Activated T-helper 17 cell treated with anti-CD3 and anti-CD28 coated beads, Interleukin-2, amount 50 U/mL, for 72 hours (primary cell): ENCODE measurements around the gene CACNA1C. TPM values are rescaled to one million over a fixed set of nuclear protein-coding genes. Genes with fewer than 3 reads are reported as not detected.
A peak's percentile ranks its signal among the peaks of the same experiment; 100 is the strongest.

Experiments used
- ATAC-seq: fragments of 150-1000 bp; cut with Tn5 transposase; replicated peaks from 2 replicates; pipeline ENCODE4 v1.10.0; 2021; ENCODE audit warnings: mild to moderate bottlenecking, moderate library complexity
- H3K27ac Mint-ChIP-seq: one replicate; pipeline ENCODE4 v1.8.0; 2022; ENCODE audit warnings: mixed read lengths
- H3K27me3 Mint-ChIP-seq: one replicate; pipeline ENCODE4 v1.8.0; 2022; ENCODE audit warnings: mixed read lengths
- H3K36me3 Mint-ChIP-seq: one replicate; pipeline ENCODE4 v1.8.0; 2022; ENCODE audit warnings: low read depth, mild to moderate bottlenecking, mixed read lengths
- H3K4me1 Mint-ChIP-seq: one replicate; pipeline ENCODE4 v1.8.0; 2022; ENCODE audit warnings: mixed read lengths
- H3K4me3 Mint-ChIP-seq: one replicate; pipeline ENCODE4 v1.8.0; 2022; ENCODE audit warnings: mild to moderate bottlenecking, mixed read lengths
- H3K9me3 Mint-ChIP-seq: one replicate; pipeline ENCODE4 v1.8.0; 2022; ENCODE audit warnings: mixed read lengths
- total RNA-seq, 2 donors: library from RNA; stranded (reverse); gene quantifications; one replicate each; pipeline ENCODE4 v1.2.3, GENCODE V29; 2022

CACNA1C gene
- total RNA-seq, 2 donors from 2014 or later = 0.04 to 0.21 TPM

DNA sequence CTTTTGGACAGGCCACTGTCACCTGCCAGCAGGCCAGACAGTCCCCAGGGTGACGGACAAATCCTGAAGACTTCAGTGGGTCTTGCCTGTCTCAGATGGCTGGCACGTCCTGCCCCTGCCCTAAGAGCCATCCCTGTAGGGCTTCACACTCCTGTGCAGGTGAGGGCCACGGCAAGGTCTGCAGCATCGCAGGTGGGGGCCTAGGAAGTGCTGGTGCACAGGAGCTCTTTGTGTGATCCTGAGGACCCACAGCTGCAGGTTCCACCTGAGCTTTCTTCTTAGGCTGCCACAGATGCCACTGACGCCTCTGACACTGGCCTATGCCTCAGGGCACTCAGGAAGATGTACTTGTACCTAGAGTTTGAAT, 633.5 kb downstream of the CACNA1C start:
- ATAC-seq = no peak
- H3K4me1 Mint-ChIP-seq = peaks cover 15% of the 10 kb centered on the region
- no peak overlapping the region for H3K27ac Mint-ChIP-seq
- H3K27me3 Mint-ChIP-seq = no peaks in the 10 kb centered on the region
- H3K9me3 Mint-ChIP-seq = peaks cover 4% of the 10 kb centered on the region
- no peak overlapping the region for H3K4me3 Mint-ChIP-seq
- no peaks in the 10 kb centered on the region for H3K36me3 Mint-ChIP-seq

DNA sequence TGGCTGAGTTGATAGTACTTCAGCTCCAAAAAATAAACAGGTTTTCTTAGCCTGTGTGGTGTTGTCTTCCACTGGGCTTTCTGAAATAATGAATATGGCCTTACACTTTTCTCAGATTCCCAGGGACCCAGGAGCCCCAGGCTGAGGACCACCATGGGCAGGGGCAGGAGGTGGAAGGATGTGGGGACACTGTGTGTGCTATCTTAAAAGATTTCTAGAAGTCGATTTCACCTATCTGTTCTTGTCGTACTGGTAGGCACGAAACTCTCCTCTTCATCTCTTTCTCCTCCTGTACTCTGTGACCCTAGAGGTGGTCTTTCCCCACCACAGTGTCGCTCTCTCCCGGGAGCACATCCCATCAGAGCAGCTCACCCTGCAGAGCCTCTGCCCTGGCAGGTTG, 634.3 kb downstream of the CACNA1C start:
- ATAC-seq = no peak
- Mint-ChIP-seq H3K4me1 (peaks cover 18% of the 10 kb centered on the region), H3K4me3 (no peak overlapping the region), H3K36me3 (no peaks in the 10 kb centered on the region), H3K27ac (no peak overlapping the region), H3K27me3 (no peaks in the 10 kb centered on the region), H3K9me3 (peaks cover 4% of the 10 kb centered on the region)

DNA sequence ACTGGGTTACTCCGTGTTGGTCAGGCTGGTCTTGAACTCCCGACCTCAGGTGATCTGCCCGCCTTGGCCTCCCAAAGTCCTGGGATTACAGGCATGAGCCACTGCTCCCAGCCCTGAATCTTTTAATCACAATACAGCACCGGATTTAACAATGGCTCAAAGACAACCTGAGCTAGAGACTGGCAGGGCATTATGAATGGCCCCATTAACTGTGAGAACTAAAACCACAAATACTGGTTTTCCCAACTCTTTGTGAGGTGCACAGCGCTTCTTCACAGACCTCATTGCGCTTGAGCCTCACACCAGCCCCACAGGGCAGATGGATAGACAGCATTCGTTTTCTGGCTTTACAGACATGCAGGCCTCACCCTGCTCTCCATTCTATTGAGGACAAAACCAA, 634.9 kb downstream of the CACNA1C start:
- Mint-ChIP-seq H3K4me3 (no peak overlapping the region), H3K4me1 (peaks cover 17% of the 10 kb centered on the region), H3K27me3 (no peaks in the 10 kb centered on the region), H3K36me3 (no peaks in the 10 kb centered on the region), H3K9me3 (peaks cover 2% of the 10 kb centered on the region), H3K27ac (no peak overlapping the region)
- ATAC-seq = no peak

DNA sequence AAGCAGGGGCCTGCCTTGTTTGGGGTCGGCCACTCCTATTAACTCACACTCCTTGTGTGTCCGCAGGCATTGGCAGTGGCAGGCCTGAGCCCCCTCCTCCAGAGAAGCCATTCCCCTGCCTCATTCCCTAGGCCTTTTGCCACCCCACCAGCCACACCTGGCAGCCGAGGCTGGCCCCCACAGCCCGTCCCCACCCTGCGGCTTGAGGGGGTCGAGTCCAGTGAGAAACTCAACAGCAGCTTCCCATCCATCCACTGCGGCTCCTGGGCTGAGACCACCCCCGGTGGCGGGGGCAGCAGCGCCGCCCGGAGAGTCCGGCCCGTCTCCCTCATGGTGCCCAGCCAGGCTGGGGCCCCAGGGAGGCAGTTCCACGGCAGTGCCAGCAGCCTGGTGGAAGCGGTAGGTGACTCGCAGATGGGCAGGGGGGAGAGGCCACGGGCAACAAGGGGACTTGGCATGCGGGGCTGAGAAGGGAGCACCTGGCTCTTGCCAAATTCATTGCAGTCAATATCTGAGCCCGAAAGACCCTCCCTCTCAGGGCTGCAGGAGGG, 635.7 kb downstream of the CACNA1C start:
- Mint-ChIP-seq H3K4me1 (peaks cover 11% of the 10 kb centered on the region), H3K4me3 (no peak overlapping the region), H3K27me3 (no peaks in the 10 kb centered on the region), H3K27ac (no peak overlapping the region), H3K36me3 (no peaks in the 10 kb centered on the region), H3K9me3 (no peaks in the 10 kb centered on the region)
- ATAC-seq = no peak

DNA sequence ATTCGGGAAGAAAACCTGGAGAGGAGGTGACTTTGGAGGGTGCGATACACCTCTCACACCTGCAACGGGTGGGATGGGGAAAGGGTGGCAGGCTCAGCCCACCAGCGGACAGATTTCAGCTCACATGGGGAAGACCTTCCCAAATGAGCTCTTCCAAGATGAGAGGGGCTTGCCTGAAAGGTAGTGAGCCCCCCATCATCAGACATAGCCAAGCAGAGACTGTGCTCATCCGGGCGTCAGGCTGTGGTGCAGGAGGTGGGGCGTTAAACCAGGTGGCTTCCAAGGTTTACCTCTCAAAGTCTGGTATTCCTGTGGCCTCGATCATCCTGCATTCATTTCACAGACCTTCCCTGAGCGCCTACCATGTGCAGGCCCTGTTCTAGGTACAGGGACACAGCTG, 636.6 kb downstream of the CACNA1C start:
- Mint-ChIP-seq H3K27ac (no peak overlapping the region), H3K27me3 (no peaks in the 10 kb centered on the region), H3K4me1 (peaks cover 11% of the 10 kb centered on the region), H3K4me3 (peak overlapping the region; percentile 95), H3K9me3 (no peaks in the 10 kb centered on the region), H3K36me3 (no peaks in the 10 kb centered on the region)
- no peak for ATAC-seq

- no peak for ATAC-seq
- Mint-ChIP-seq H3K27me3 (no peaks in the 10 kb centered on the region), H3K4me1 (peaks cover 11% of the 10 kb centered on the region), H3K36me3 (no peaks in the 10 kb centered on the region), H3K9me3 (no peaks in the 10 kb centered on the region), H3K4me3 (peak overlapping the region; percentile 95), H3K27ac (no peak overlapping the region)
Measured at GRCh38 chr12:2689879-2690278, 637.1 kb downstream of the CACNA1C start.

- Mint-ChIP-seq H3K4me3 (peak overlapping the region; percentile 95), H3K4me1 (peaks cover 11% of the 10 kb centered on the region), H3K27ac (peak overlapping the region; percentile 80), H3K36me3 (no peaks in the 10 kb centered on the region), H3K27me3 (peaks cover under 1% of the 10 kb centered on the region), H3K9me3 (no peaks in the 10 kb centered on the region)
- no peak for ATAC-seq
Measured at GRCh38 chr12:2690348-2691005, 637.7 kb downstream of the CACNA1C start.

DNA sequence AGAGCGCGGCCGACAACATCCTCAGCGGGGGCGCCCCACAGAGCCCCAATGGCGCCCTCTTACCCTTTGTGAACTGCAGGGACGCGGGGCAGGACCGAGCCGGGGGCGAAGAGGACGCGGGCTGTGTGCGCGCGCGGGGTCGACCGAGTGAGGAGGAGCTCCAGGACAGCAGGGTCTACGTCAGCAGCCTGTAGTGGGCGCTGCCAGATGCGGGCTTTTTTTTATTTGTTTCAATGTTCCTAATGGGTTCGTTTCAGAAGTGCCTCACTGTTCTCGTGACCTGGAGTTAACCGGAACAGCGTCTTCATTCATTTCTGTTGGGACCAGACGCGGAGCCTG, 638.2 kb downstream of the CACNA1C start:
- Mint-ChIP-seq H3K36me3 (no peaks in the 10 kb centered on the region), H3K9me3 (no peaks in the 10 kb centered on the region), H3K27me3 (peaks cover 5% of the 10 kb centered on the region), H3K4me3 (peak overlapping the region; percentile 95), H3K4me1 (peaks cover 11% of the 10 kb centered on the region), H3K27ac (peak overlapping the region; percentile 80)
- ATAC-seq = peak; percentile 58

DNA sequence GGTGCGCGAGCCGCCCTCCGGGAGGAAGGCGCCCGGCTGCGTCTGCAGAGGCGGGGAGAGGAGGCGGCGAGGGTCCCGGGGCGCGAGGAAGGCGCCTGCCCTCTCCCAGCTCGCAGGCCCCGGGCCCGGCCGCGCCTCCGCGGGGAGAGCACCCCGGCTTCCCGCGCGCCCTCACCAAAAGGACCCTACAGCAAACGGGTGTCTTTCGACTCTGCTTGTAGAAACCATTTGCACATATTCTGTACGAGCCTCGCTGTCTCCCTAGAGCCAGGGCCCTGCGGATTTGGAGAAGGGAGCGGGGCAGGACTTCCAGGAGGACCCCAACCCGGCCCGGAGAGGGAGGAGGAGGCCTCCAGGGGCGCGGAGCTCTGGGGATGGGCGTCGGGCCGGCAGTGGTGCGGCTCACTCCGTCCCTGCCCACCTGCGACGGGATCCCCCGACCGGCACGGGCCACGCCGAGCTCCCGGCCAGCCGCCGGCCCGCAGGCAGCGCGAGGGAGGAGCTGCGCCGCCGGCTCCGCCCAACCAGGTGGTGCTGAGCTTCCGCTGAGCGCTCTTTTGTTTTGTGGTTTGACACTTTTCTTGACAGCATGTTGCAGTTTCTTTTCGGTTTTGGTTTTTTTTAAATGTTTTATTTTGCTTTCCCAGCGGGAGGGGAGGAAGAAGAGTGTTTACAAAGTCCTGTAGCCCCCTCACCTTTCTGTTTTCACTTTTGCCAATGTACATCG, 638.7 kb downstream of the CACNA1C start:
- no peaks in the 10 kb centered on the region for H3K9me3 Mint-ChIP-seq
- H3K36me3 Mint-ChIP-seq = no peaks in the 10 kb centered on the region
- peaks cover 9% of the 10 kb centered on the region for H3K27me3 Mint-ChIP-seq
- H3K4me1 Mint-ChIP-seq = peaks cover 11% of the 10 kb centered on the region
- ATAC-seq = peak; percentile 89
- H3K4me3 Mint-ChIP-seq = peak overlapping the region; percentile 95
- H3K27ac Mint-ChIP-seq = peak overlapping the region; percentile 80

GRCh38 chr12:2692080-2692479, 639.3 kb downstream of the CACNA1C start:
- Mint-ChIP-seq H3K4me1 (peaks cover 11% of the 10 kb centered on the region), H3K9me3 (no peaks in the 10 kb centered on the region), H3K36me3 (no peaks in the 10 kb centered on the region), H3K4me3 (peak overlapping the region; percentile 95), H3K27ac (peak overlapping the region; percentile 66), H3K27me3 (peaks cover 15% of the 10 kb centered on the region)
- ATAC-seq = peak; percentile 20

DNA sequence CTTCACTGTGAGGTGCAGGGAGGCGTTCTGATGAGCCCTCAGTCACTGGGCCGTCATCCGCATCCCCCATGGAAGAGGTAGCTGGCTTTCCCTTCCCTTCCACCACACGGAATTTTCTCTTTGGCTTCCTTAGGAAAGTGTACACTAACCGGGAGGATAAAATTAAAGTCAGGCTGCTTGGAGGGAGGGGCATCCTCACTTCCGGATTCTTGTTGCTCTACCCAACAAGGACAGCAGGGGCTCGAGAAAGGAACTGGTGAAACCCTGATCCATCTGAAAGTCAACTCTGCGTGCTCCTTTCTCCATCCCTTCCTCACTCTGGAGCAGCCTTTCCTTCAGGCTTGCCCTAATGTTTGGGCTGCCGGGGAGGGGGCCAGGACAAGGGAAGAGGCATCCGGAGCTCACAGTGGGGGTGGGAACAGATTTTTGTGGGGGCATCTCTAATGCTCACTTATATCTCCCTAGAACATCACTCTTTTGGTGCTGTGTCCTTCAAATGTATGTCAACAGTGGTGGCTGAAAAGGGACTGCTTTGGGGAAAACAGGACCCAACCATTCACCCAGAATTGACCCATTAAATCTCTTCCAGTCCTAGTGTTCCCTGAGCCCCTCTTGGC, 640.6 kb downstream of the CACNA1C start:
- Mint-ChIP-seq H3K27ac (no peak overlapping the region), H3K9me3 (no peaks in the 10 kb centered on the region), H3K4me1 (peaks cover 11% of the 10 kb centered on the region), H3K4me3 (peak overlapping the region; percentile 95), H3K36me3 (no peaks in the 10 kb centered on the region), H3K27me3 (peaks cover 26% of the 10 kb centered on the region)
- no peak for ATAC-seq

DNA sequence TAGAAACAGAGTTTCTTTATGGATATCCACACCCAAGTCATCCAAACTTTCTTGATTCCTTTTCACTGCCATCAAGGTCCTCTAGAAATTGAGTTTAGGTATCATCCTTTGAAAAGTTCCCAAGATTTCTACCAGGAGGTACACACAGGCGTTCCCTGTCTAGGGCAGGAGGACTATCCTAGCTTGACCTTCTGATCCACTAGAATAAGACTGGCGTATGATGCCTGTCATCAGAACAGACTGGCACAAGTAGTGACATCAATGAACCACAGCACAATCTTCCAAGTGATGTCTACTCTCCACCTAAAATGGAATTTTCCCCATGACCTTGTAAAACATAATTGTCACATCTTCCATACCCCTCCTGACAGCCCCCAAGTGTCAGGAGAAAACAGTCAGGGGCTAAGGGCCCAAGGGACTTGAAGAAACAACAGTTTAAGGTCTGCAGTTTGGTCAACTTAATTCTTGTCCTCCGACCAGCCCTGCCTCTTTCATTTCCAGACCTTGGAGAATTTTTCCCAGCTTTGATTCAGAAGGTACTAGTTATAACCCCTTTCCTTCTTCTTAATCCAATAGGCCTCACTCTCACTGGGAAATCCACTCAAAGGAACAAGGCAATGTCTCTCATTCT, 641.3 kb downstream of the CACNA1C start:
- H3K4me3 Mint-ChIP-seq = no peak overlapping the region
- H3K9me3 Mint-ChIP-seq = no peaks in the 10 kb centered on the region
- ATAC-seq = no peak
- H3K27me3 Mint-ChIP-seq = peaks cover 29% of the 10 kb centered on the region
- no peak overlapping the region for H3K27ac Mint-ChIP-seq
- H3K4me1 Mint-ChIP-seq = peaks cover 11% of the 10 kb centered on the region
- H3K36me3 Mint-ChIP-seq = no peaks in the 10 kb centered on the region

- Mint-ChIP-seq H3K4me3 (no peak overlapping the region), H3K9me3 (no peaks in the 10 kb centered on the region), H3K36me3 (no peaks in the 10 kb centered on the region), H3K4me1 (peaks cover 6% of the 10 kb centered on the region), H3K27me3 (peaks cover 36% of the 10 kb centered on the region), H3K27ac (no peak overlapping the region)
- no peak for ATAC-seq
Measured at GRCh38 chr12:2696136-2696535, 643.3 kb downstream of the CACNA1C start.

DNA sequence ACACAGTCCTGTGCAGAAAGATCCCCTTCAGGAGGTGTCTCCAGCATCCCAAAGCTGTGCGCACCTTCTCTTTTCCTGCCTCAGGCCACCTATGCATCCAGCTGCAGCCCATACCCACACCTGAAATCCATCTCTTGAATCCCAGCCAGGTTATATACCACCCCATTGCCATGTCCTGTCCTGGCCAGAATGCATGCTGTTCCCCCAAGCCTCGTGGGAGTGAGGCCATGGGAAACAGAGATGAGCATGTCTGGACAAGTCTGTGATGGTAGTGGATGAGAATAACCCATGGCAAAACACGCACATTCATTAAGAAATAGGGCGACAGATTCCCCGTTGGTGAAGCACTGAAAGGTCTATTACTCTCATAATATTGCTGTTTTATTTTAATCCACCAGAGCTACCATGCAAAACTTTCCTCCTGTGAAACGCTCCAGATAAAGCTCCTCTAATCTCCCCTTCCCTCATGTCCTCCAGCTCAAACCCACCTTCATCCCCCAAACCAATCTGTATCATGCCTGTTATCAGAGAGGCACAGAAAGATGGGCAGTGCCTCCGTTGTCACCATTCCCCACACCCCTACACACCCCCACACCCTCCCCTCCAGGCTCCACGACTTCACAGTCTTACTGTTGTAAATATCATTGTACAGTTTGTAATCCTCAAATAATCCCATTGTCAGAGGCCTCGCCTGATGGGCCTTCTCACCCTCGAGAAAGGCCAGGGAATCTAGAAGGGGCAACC, 644.4 kb downstream of the CACNA1C start:
- Mint-ChIP-seq H3K4me3 (no peak overlapping the region), H3K9me3 (no peaks in the 10 kb centered on the region), H3K36me3 (no peaks in the 10 kb centered on the region), H3K27me3 (peaks cover 42% of the 10 kb centered on the region), H3K27ac (no peak overlapping the region), H3K4me1 (peaks cover 1% of the 10 kb centered on the region)
- no peak for ATAC-seq
